Endothelial cell of umbilical vein (primary cell): ENCODE data around the gene MTG2. TPM values are rescaled to one million over a fixed set of nuclear protein-coding genes. Genes with fewer than 3 reads are reported as not detected.

Experiments
- BruUV-seq: library from RNA; stranded (reverse); fragments of 400-500 nt; replicated peaks from 2 replicates; lab custom pipeline; 2021; lab: Mats Ljungman, UMichigan
- CTCF ChIA-PET: fragments of 300-600, 350-600 bp; sonication (Branson Sonifier 250); formaldehyde crosslinking; loops from one replicate; lab custom pipeline; 2021; ENCODE audit warnings: antibody characterized with exemption, inconsistent platforms; lab: Charles Lee
- POLR2A ChIA-PET: fragments of 300-600, 350-600 bp; sonication (Branson Sonifier 250); formaldehyde crosslinking; loops from one replicate; lab custom pipeline; 2021; ENCODE audit warnings: antibody characterized with exemption, inconsistent platforms; lab: Charles Lee
- DNase-seq: peaks from one replicate; pipeline ENCODE4 v3.0.0-alpha.2; 2011; ENCODE audit warnings: low read depth, low spot score
- FAIRE-seq: peaks from 2 replicates; lab custom pipeline; 2011; peaks lifted over from hg19 to GRCh38; lab: Jason Lieb, UNC
- H2AFZ ChIP-seq: 2 replicates; pipeline ENCODE4 v1.6.0; 2012; ENCODE audit warnings: low read depth, low read length, control low read depth, inconsistent platforms
- H3K27ac ChIP-seq: 2 replicates; pipeline ENCODE4 v1.5.1; 2011; ENCODE audit warnings: low read depth, mild to moderate bottlenecking, control low read depth, low read length, moderate library complexity; ENCODE audit not compliant: insufficient read depth
- H3K27me3 ChIP-seq, 2 experiments: 2 replicates each; pipeline versions ENCODE4 v1.6.0 to v1.6.1; 2011; ENCODE audit warnings: low read length in 2 of 2, mixed read lengths in 1 of 2; ENCODE audit not compliant: control insufficient read depth in 2 of 2, insufficient read depth in 2 of 2
- H3K36me3 ChIP-seq, 2 experiments: 2 replicates in 1 of 2; 3 replicates in 1 of 2; pipeline ENCODE4 v1.5.1; 2011; ENCODE audit warnings: low read length in 2 of 2, mild to moderate bottlenecking in 1 of 2, moderate library complexity in 1 of 2; ENCODE audit not compliant: control insufficient read depth in 2 of 2, insufficient read depth in 2 of 2; ENCODE audit errors: extremely low read depth in 1 of 2
- H3K4me1 ChIP-seq: 3 replicates; pipeline ENCODE4 v1.5.1; 2011; ENCODE audit warnings: mild to moderate bottlenecking, low read length; ENCODE audit not compliant: control insufficient read depth, insufficient read depth; ENCODE audit errors: extremely low read depth
- H3K4me2 ChIP-seq: 2 replicates; pipeline ENCODE4 v1.6.1; 2011; ENCODE audit warnings: low read length, control low read depth, mixed read lengths; ENCODE audit not compliant: insufficient read depth
- H3K4me3 ChIP-seq, 3 experiments: fragments of 200-600 bp in 1 of 3; sonication (generic), shearing (Covaris generic) in 1 of 3; replicated peaks in 1 of 3; 2 replicates each; pipeline ENCODE4 v1.5.1; 2011 to 2016; ENCODE audit warnings: control low read depth in 3 of 3, low read length in 3 of 3, mild to moderate bottlenecking in 2 of 3, inconsistent platforms in 1 of 3, low read depth in 1 of 3, moderate library complexity in 1 of 3; ENCODE audit not compliant: insufficient read depth in 1 of 3
- H3K79me2 ChIP-seq: 2 replicates; pipeline ENCODE4 v1.6.0; 2012; ENCODE audit warnings: low read length, inconsistent platforms; ENCODE audit not compliant: control insufficient read depth, insufficient read depth
- H3K9ac ChIP-seq: replicated peaks from 2 replicates; pipeline ENCODE3; 2011; ENCODE audit warnings: low read length, control low read depth; ENCODE audit not compliant: insufficient read depth; ENCODE audit errors: extremely low read depth
- H3K9me1 ChIP-seq: replicated peaks from 3 replicates; pipeline ENCODE4 v1.6.0; 2011; ENCODE audit warnings: mild to moderate bottlenecking, low read length; ENCODE audit not compliant: control insufficient read depth, insufficient read depth; ENCODE audit errors: extremely low read depth
- H3K9me3 ChIP-seq: replicated peaks from 2 replicates; pipeline ENCODE4 v1.5.1; 2012; ENCODE audit warnings: low read length, inconsistent platforms; ENCODE audit not compliant: control insufficient read depth, insufficient read depth
- H4K20me1 ChIP-seq: replicated peaks from 2 replicates; pipeline ENCODE3; 2011; ENCODE audit warnings: mild to moderate bottlenecking, low read length; ENCODE audit not compliant: control insufficient read depth, insufficient read depth; ENCODE audit errors: extremely low read depth
- CTCF ChIP-seq, 2 donors: IDR thresholded peaks; 1 replicate in 1 of 2; 2 replicates in 1 of 2; pipeline ENCODE4 v1.5.1; 2011; ENCODE audit warnings: low read length in 2 of 2, mild to moderate bottlenecking in 2 of 2, moderate library complexity in 2 of 2, control low read depth in 1 of 2, inconsistent platforms in 1 of 2, low read depth in 1 of 2; ENCODE audit not compliant: insufficient read depth in 1 of 2; ENCODE audit errors: extremely low read depth in 1 of 2
- EZH2 ChIP-seq: IDR thresholded peaks from 2 replicates; pipeline ENCODE4 v1.6.1; 2012; ENCODE audit warnings: borderline replicate concordance, low read depth, mild to moderate bottlenecking, moderate library complexity, low read length, inconsistent platforms; ENCODE audit not compliant: severe bottlenecking
- FOS ChIP-seq: IDR thresholded peaks from 2 replicates; pipeline ENCODE4 v1.6.1; 2011; ENCODE audit warnings: mild to moderate bottlenecking, low read length, moderate library complexity, borderline replicate concordance; ENCODE audit not compliant: insufficient read depth
- GATA2 ChIP-seq: IDR thresholded peaks from 2 replicates; pipeline ENCODE4 v1.7.0; 2011; ENCODE audit warnings: low read depth, mild to moderate bottlenecking, moderate library complexity, mixed read lengths, low read length; ENCODE audit not compliant: insufficient read length, insufficient read depth
- JUN ChIP-seq: IDR thresholded peaks from 2 replicates; pipeline ENCODE4 v1.6.1; 2011; ENCODE audit warnings: borderline replicate concordance, low read depth; ENCODE audit not compliant: insufficient read length, insufficient read depth
- MAX ChIP-seq: IDR thresholded peaks from 2 replicates; pipeline ENCODE4 v1.6.1; 2011; ENCODE audit not compliant: insufficient read depth, insufficient read length
- MYC ChIP-seq: IDR thresholded peaks from one replicate; pipeline ENCODE4 v1.6.1; 2011; ENCODE audit warnings: mild to moderate bottlenecking, low read depth, low read length
- POLR2A ChIP-seq: IDR thresholded peaks from 2 replicates; pipeline ENCODE4 v1.6.1; 2012; ENCODE audit warnings: low read depth, mild to moderate bottlenecking, control low read depth, low read length
- POLR2AphosphoS5 ChIP-seq: IDR thresholded peaks from 2 replicates; pipeline ENCODE4 v1.6.1; 2012; ENCODE audit warnings: low read depth, mild to moderate bottlenecking, control low read depth, low read length, moderate library complexity; ENCODE audit not compliant: insufficient read depth
- dilution Hi-C: fragments of 300-500 bp; cut with MboI; formaldehyde crosslinking; loops from one replicate; pipeline ENCODE4 v1.15.0; 2019; ENCODE audit warnings: low sequenced_read_pairs; ENCODE audit not compliant: extremely low pct_ligation_motif_present
- intact Hi-C: fragments of 100-400 bp; cut with micrococcal nuclease; formaldehyde crosslinking; loops from one replicate; pipeline ENCODE4 v1.10.0; 2022
- polyA plus RNA-seq, 4 experiments: library from polyadenylated mRNA; depleted of rRNA in 3 of 4; stranded (reverse) in 3 of 4; unstranded in 1 of 4; fragments of >200 nt; gene quantifications; 2 replicates each; pipeline versions ENCODE4 v1.2.1 to v1.2.3, GENCODE V29; 2011 to 2012; ENCODE audit warnings: missing spikeins in 1 of 4
- total RNA-seq: library from RNA; stranded (reverse); gene quantifications from 2 replicates; pipeline ENCODE4 v1.2.3, GENCODE V29; 2021

Gene MTG2
- total and polyA plus RNA-seq, 2 donors (not counting 3 experiments of a cell fraction or from before 2014, with no cell fraction given): 19.9 to 31.6 TPM

- dilution Hi-C loops (no loop called here), intact Hi-C loops (no loop called here)
- Histone ChIP-seq H3K36me3 (peaks cover 7 to 40% of the 10 kb centered on the region in 2 experiments), H3K4me2 (no peak overlapping the region), H3K79me2 (no peaks in the 10 kb centered on the region), H3K27ac (no peak overlapping the region), H4K20me1 (no peaks in the 10 kb centered on the region), H3K9ac (no peak overlapping the region), H3K4me1 (no peaks in the 10 kb centered on the region), H3K9me3 (no peaks in the 10 kb centered on the region), H3K4me3 (no peak overlapping the region), H2AFZ (no peak overlapping the region), H3K9me1 (no peaks in the 10 kb centered on the region), H3K27me3 (no peaks in the 10 kb centered on the region)
- DNase-seq (no peak), FAIRE-seq (no peak)
- no TSS peak for BruUV-seq
- ChIA-PET CTCF (interaction anchor here (0.6 to 1.5 kb wide), 6 partner anchors 9 to 156 kb away, joined by 3 to 6 read pairs (median 4); no protein-coding TSS in a partner anchor), POLR2A (interaction anchor here (0.7 kb wide), 1 partner anchor 18 kb away, joined by 4 read pairs; no protein-coding TSS in a partner anchor)
- TF ChIP-seq EZH2 (no peak), JUN (no peak), POLR2A (no peak), MYC (no peak), GATA2 (no peak), CTCF (IDR thresholded peaks at IDR 0.05; ENCODE audit: extremely low read depth in 1 of 2, insufficient read depth in 1 of 2, low read depth in 1 of 2, low read length in 2 of 2) (no peak), FOS (no peak), POLR2AphosphoS5 (no peak), MAX (no peak)
These were observed 15.4 kb upstream of the MTG2 start for GRCh38 chr20:62167474-62167873.
